22Rv1 (cell line): ENCODE data around the gene LRRC27.

Experiments used
- CTCF ChIP-seq: fragments of 450-650 bp; IDR thresholded peaks from 2 replicates; pipeline ENCODE4 v1.5.1; 2017; ENCODE audit warnings: mild to moderate bottlenecking
- ZFX ChIP-seq: fragments of 450-650 bp; IDR thresholded peaks from 2 replicates; pipeline ENCODE4 v1.6.1; 2017; ENCODE audit warnings: antibody characterized with exemption, borderline replicate concordance

GRCh38 chr10:132338876-132339275 is 6.9 kb downstream of the LRRC27 start:
- TF ChIP-seq CTCF (no peak), ZFX (no peak)
